Head of caudate nucleus (tissue), 42 donors: ENCODE results near the gene SKIDA1.

Experiments
- DNase-seq, 42 donors: peaks; one replicate each; pipeline versions ENCODE4 v3.0.0 to v3.0.0-alpha.2; 2020 to 2021; ENCODE audit warnings: mixed read lengths in 7 of 42
- intact Hi-C: fragments of 100-400 bp; cut with DNase I; formaldehyde crosslinking; loops from one replicate; pipeline ENCODE4 v1.15.0; 2022

The SKIDA1 gene

GRCh38 chr10:21530641-21531040 is 5.2 kb upstream of the SKIDA1 start:
- no peak for DNase-seq
- intact Hi-C loops, result loop anchor here (10.0 kb wide), 1 partner anchor 194 kb away; no protein-coding TSS in a partner anchor

- no peak for DNase-seq
- intact Hi-C loops, result loop anchor here (10.0 kb wide), 1 partner anchor 195 kb away; no protein-coding TSS in a partner anchor
These were observed 4.7 kb upstream of the SKIDA1 start for GRCh38 chr10:21530168-21530567.

GRCh38 chr10:21529032-21529910 is 3.8 kb upstream of the SKIDA1 start:
- intact Hi-C loops, result loop anchor here (10.0 kb wide), 1 partner anchor 796 kb away; the partner anchor contains the start of gene BMI1
- DNase-seq, result no peak

GRCh38 chr10:21528236-21529031 is 3.0 kb upstream of the SKIDA1 start:
- intact Hi-C loops, result loop anchor here (10.0 kb wide), 1 partner anchor 796 kb away; the partner anchor contains the start of gene BMI1
- peak in 1 of 42 donors; percentile 21 for DNase-seq

GRCh38 chr10:21527598-21528235 is 2.2 kb upstream of the SKIDA1 start:
- intact Hi-C loops, result loop anchor here (10.0 kb wide), 1 partner anchor 797 kb away; the partner anchor contains the start of gene BMI1

GRCh38 chr10:21526860-21527597 is 1.5 kb upstream of the SKIDA1 start:
- intact Hi-C loops, result loop anchor here (10.0 kb wide), 1 partner anchor 798 kb away; the partner anchor contains the start of gene BMI1
- peak in 40 of 42 donors; percentile 54 to 88 (median 74) for DNase-seq

More at GRCh38 chr10:21527598-21528235, 2.2 kb upstream of the SKIDA1 start:
- peak in 1 of 42 donors; percentile 24 for DNase-seq

- DNase-seq, result peak; percentile 51 to 91 (median 79)
- intact Hi-C loops, result loop anchor here (10.0 kb wide), 1 partner anchor 798 kb away; the partner anchor contains the start of gene BMI1
These were observed 842 bp upstream of the SKIDA1 start for GRCh38 chr10:21526188-21526859.

- peak in 15 of 42 donors; percentile 17 to 71 (median 40) for DNase-seq
- intact Hi-C loops, result loop anchor here (10.0 kb wide), 1 partner anchor 800 kb away; the partner anchor contains the start of gene BMI1
These were observed 736 bp downstream of the SKIDA1 start for GRCh38 chr10:21524526-21525366.

GRCh38 chr10:21524131-21524525 is 1.4 kb downstream of the SKIDA1 start:
- no peak for DNase-seq
- intact Hi-C loops, result loop anchor here (10.0 kb wide), 1 partner anchor 801 kb away; the partner anchor contains the start of gene BMI1

- intact Hi-C loops, result loop anchor here (10.0 kb wide), 1 partner anchor 801 kb away; the partner anchor contains the start of gene BMI1
- peak in 5 of 42 donors; percentile 42 to 56 (median 43) for DNase-seq
These were observed 1.9 kb downstream of the SKIDA1 start for GRCh38 chr10:21523557-21524008.

GRCh38 chr10:21522631-21523406 is 2.7 kb downstream of the SKIDA1 start:
- intact Hi-C loops, result loop anchor here (10.0 kb wide), 1 partner anchor 802 kb away; the partner anchor contains the start of gene BMI1
- no peak for DNase-seq

- no peak for DNase-seq
- intact Hi-C loops, result loop anchor here (10.0 kb wide), 1 partner anchor 803 kb away; the partner anchor contains the start of gene BMI1
These were observed 3.5 kb downstream of the SKIDA1 start for GRCh38 chr10:21521751-21522533.

GRCh38 chr10:21520949-21521348 is 4.5 kb downstream of the SKIDA1 start:
- no peak for DNase-seq
- intact Hi-C loops, result loop anchor here (10.0 kb wide), 1 partner anchor 804 kb away; the partner anchor contains the start of gene BMI1

- no peak for DNase-seq
- intact Hi-C loops, result loop anchor here (10.0 kb wide), 1 partner anchor 804 kb away; the partner anchor contains the start of gene BMI1
These were observed 5.0 kb downstream of the SKIDA1 start for GRCh38 chr10:21520509-21520908.
